GM12875 (cell line): ENCODE measurements around the gene PEX14.

Source experiments
- H3K4me3 ChIP-seq: one replicate; pipeline ENCODE4 v1.5.1; 2011; ENCODE audit warnings: low read depth, low read length, control low read depth
- TF ChIP-seq, protein P1 (sequence below): IDR thresholded peaks from 2 replicates; pipeline ENCODE4 v1.5.1; 2011; ENCODE audit warnings: low read depth, mild to moderate bottlenecking, control low read depth, inconsistent platforms, low read length, moderate library complexity, borderline replicate concordance; ENCODE audit not compliant: insufficient read depth

PEX14 gene

DNA sequence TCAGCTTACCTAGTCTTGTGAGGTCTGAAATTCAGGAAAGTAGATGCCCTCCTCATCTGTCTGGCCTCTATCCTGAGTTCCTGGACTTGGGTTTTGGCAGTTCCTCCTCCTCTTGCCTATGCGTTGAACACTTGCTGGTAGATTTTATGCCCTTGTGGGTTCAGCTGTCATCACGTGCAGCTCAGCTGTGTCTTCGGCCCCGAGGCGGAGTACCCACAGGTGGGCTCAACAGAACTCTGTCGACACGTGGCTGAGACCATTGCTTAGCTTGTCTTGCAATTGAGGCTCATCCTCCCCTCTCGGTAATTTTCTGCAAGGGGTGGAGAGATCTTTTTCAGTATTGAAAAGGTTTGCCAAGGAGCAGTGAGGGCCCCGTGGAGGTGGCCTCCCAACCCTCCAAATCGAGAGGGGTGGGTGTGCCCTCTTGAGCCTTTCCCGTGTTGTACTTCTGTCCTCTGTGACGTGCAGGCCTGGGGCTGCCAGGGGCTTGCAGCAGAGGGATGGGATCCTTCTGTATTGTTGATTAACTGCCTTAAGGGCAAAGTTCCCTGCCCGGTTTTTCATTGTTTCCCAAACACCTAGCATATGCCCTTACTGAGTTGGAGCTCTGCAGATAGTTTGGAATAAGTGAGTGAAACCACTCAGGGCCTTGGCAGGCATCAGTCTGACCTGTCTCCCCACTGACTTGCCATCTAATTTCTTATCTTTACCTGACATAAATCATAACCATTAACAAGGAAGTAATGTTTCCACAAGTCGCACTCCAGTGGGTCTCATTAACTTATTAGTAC, 41.6 kb upstream of the PEX14 start:
- TF ChIP-seq, protein P1, sequence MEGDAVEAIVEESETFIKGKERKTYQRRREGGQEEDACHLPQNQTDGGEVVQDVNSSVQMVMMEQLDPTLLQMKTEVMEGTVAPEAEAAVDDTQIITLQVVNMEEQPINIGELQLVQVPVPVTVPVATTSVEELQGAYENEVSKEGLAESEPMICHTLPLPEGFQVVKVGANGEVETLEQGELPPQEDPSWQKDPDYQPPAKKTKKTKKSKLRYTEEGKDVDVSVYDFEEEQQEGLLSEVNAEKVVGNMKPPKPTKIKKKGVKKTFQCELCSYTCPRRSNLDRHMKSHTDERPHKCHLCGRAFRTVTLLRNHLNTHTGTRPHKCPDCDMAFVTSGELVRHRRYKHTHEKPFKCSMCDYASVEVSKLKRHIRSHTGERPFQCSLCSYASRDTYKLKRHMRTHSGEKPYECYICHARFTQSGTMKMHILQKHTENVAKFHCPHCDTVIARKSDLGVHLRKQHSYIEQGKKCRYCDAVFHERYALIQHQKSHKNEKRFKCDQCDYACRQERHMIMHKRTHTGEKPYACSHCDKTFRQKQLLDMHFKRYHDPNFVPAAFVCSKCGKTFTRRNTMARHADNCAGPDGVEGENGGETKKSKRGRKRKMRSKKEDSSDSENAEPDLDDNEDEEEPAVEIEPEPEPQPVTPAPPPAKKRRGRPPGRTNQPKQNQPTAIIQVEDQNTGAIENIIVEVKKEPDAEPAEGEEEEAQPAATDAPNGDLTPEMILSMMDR, result no peak
- no peak overlapping the region for H3K4me3 ChIP-seq

DNA sequence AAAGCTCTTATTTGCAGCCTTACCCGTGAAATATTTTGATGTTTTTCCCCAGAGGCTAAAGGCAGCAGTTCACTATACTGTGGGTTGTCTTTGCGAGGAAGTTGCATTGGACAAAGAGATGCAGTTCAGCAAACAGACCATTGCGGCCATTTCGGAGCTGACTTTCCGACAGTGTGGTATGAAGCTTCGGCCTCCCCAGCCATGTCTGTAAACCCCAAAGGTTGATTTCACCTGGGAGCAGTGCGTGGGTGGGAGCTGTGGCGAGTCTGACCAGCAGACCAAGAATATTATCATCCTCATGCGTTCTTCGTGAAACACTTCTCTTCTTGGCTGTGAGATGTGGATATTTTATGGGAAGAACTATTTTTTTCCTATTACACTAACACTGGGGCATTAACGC, 41.0 kb upstream of the PEX14 start:
- TF ChIP-seq, protein P1, result no peak
- H3K4me3 ChIP-seq, result no peak overlapping the region

DNA sequence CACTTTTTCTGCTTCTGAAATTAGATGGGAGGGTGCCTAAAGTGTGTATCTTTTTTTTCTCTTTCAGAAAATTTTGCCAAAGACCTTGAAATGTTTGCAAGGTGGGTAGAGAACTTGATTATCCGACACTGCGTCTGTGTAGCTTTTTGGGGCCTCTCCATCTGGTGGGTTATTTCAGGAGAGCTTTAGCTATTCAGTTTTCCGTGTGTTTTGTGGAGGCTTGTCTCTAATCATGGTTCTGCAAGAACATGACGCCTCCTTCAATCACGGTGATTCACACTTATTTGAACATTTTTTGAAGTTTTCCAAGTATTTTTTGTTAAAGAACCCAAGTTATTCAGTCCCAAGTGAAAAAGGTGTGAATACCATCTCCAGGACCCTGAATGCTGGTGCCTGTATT, 40.2 kb upstream of the PEX14 start:
- no peak overlapping the region for H3K4me3 ChIP-seq
- TF ChIP-seq, protein P1, result no peak

DNA sequence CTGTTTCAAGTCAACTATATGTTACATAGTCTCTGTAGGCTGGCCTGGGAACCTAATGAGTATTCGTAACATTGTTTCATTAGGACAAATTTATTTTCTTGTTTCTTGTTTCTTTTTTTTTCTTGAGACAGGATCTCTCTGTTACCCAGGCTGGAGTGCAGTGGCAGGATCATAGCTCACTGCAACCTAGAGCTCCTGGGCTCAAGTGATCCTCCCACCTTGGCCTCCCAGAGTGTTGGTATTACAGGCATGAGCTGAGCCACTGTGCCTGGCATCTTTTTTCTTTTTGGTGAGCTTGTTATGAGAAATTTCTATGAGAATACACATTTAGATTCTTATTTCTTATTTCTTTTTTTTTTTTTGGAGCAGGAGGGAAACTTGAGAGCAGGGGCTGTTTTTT, 37.7 kb upstream of the PEX14 start:
- TF ChIP-seq, protein P1, result no peak
- H3K4me3 ChIP-seq, result no peak overlapping the region

DNA sequence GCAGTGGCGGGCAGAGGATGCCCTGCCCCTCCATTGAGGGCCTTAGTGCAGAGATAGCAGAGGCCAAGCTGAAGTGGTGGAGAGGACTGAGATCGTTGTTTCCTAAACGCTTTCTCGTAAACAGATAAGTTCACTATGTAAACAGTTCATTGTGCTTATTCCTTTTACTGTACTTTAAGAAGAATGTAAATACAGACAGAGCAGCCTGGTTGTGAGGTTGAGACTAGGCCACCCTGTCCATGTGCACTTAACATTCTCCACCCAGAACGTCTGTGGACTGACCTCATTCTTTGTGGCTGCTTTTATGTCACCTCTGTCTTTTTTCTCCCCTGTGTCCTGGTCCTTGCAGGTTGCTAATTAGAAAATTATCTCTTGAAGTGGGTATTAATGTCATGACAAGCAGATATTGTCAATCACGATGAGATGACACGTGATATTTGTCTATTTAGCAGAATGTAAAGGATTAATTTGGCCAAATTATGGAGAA, 36.0 kb upstream of the PEX14 start:
- H3K4me3 ChIP-seq, result no peak overlapping the region
- TF ChIP-seq, protein P1, result no peak

DNA sequence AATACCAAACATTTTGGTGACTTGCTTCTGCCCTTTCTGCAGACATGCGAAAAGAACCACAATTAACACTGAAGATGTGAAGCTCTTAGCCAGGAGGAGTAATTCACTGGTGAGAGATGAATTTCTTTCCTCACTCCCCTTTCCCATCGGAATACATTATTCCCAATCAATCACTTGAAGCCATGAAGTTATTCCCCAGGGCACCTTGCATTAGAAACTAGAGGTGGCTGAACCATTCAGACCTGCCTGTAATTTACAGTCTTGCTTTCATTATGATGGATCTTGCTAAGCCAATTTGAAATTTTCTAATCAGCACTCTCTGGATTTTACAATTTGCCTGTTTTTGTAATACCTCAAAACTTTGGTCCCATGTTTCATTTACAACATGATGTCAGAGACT, 34.4 kb upstream of the PEX14 start:
- TF ChIP-seq, protein P1, result no peak
- H3K4me3 ChIP-seq, result no peak overlapping the region

DNA sequence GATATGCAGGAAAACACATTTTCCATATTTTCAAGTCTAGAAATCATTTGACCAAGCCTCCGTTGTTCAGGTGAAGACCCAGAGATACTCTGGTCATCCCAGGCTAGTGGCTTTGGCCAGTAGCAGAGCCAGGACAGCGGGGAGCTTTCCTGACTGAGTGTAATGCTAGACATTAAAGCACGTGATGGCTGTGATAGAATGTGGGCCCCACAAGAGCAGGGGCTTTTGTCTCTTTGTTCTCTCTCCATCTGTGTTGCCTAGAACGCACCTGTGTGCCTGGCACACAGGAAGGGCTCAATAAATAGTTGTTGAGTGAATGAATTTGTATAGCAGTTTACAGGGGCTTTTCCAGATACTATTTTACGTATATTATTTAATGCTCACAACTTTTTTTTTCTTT, 34.0 kb upstream of the PEX14 start:
- TF ChIP-seq, protein P1, result no peak
- H3K4me3 ChIP-seq, result no peak overlapping the region
